Measurements from ENCODE around the gene TSC22D4.
A peak's percentile ranks its signal among the peaks of the same experiment; 100 is the strongest.

Gene TSC22D4

DNA sequence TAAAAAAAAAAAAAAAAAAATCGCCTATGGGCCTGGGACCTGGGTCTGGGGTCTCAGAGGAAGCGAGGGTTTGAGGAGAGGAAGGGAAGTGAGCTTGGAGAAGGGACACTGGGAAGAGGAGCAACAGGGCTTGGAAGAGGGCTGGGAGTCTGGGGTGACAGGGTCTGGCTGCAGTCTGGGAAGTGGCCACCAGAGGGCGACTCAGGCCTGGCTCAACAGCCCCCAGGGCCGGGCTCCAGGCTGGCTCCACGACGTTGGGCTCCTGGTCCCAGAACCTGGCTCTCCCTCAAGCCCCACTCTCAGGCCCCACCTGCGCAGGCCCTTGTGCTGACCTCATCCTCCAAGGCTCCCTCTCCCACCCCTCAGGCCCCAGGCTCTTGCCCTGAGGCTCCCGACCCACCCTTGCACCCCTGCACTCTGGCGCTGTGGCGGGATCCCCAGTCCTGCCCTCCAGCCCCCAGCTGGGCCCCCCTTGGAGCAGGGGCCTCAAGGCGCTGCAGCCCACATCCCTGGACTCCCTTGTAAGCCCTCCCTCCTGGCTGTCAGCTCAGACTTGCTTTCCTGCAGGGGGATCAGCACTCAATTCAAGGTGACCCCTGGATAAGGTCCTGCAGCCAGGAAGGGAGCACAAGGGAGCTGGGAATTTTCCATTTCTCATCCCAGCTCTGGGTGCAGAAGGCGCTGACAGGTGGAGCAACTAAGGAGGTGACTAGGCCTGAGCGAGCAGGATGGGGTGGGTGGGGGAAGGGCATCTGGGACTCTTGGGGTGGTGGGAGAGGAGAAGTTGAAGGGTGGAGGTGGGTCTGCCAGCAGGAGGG is 9.6 kb downstream of the TSC22D4 start:
- TF ChIP-seq, protein P1, sequence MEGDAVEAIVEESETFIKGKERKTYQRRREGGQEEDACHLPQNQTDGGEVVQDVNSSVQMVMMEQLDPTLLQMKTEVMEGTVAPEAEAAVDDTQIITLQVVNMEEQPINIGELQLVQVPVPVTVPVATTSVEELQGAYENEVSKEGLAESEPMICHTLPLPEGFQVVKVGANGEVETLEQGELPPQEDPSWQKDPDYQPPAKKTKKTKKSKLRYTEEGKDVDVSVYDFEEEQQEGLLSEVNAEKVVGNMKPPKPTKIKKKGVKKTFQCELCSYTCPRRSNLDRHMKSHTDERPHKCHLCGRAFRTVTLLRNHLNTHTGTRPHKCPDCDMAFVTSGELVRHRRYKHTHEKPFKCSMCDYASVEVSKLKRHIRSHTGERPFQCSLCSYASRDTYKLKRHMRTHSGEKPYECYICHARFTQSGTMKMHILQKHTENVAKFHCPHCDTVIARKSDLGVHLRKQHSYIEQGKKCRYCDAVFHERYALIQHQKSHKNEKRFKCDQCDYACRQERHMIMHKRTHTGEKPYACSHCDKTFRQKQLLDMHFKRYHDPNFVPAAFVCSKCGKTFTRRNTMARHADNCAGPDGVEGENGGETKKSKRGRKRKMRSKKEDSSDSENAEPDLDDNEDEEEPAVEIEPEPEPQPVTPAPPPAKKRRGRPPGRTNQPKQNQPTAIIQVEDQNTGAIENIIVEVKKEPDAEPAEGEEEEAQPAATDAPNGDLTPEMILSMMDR (IDR thresholded peaks at IDR 0.05): peak; percentile 91

DNA sequence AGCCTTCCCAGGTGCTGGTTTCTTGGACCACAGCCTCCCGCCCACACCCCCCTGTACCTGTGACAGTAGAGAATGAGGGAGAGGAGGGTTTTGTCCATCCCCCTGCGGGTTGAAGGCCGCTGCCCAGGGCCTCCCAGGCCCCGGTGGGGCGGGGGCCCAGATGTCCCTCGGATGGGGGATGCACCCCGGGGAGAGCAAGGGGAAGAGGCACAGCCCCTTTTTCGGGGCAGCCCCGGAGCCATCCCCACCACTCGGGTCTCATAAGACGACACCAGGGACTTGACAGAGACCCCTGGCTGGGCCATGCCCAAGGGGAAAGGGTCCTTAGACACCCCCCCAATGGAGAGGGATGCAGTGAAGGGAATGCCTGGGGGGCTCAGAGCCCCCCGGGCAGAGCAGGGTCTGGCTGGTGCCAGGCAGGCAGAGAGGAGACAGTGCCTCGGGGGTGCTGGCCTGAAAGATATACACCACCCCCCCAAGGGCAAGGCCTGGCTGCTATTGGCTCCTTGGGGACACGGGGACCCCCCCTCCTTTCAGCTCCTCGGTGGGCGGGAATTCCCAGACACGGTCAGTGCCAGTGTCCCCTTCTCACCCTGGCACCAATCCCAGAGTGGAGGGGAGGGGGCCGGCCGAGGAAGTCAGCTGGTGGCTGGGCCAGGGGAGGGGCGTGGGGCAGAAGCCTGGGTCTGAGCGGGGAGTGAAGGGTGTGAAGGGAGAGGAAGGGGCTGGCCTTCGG is 11.2 kb downstream of the TSC22D4 start:
- TF ChIP-seq, protein P1 (IDR thresholded peaks at IDR 0.05): no peak

DNA sequence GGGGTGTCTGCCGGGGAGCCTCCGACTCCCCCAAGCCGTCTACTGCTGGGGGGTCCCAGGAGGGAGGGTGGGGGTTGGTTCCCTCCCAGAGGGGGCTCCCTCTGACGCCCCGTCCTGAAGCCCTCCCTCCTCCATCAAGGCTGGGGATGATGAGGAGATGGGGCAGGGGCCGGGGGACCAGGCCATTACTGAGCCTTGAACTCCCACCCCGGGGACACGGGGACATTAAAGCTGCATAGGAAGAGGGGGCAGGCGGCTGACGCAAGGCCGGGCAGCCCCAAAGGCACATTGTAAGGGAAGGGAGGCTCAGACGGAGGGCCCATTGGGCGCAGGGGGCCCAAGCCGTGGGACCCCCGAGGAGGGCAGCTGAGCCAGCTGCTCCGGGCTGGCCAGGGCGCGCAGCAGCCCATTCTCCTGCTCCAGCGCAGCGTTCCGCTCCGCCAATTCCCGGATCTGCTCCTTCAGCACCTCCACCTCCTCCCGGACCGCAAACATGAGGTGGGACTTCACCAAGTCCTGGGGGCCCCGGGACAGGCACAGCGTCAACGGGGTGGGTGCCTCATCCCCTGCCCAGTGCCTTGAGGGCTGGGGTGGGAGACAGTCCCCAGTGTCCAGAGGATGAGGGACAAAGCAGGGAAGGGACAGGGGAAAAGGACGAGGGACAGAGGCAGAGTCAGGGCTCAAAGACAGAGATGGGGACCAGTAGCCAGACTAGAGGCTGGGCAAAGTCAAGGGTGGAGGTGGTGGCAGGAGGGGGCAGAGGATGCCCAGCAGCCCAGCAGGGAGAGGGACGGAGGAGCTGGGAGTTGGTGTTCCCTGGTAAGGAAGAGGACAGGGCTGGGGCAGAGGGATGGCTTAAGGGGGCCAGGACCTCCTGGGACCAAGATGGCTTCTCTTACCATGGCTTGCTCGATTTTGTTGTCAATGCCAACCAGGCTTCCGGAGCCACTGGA is 12.1 kb downstream of the TSC22D4 start:
- TF ChIP-seq, protein P1 (IDR thresholded peaks at IDR 0.05): no peak

DNA sequence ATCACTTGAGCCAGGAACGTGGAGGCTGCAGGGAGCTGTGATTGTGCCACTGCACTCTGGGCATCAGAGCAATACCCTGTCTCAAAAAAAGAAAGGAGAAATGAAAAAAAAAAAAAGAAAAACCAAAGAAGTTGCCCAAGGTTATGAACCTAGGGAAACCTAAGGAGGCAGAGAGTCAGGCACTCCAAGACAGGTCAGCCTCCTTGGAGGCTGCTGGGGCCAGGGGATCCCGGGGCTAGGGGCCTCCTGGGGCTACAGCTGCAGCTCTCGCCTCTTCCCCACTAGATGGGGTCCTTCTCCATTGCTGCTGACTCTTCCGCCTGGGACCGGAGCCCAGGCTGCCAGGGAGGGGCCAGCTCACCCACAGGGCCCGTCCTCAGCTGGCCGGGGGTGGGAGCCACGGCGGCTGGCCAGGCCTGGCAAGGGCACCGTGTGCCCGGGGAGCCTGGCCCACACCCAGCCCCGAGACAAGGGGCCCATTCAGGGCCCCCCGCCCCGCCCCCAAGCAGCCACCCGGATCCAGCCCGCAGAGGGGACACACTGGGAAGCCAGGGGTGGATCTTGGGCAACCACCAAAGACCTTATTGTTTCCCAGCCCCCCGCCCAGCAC is 13.2 kb downstream of the TSC22D4 start:
- TF ChIP-seq, protein P1 (IDR thresholded peaks at IDR 0.05): peak; percentile 56

DNA sequence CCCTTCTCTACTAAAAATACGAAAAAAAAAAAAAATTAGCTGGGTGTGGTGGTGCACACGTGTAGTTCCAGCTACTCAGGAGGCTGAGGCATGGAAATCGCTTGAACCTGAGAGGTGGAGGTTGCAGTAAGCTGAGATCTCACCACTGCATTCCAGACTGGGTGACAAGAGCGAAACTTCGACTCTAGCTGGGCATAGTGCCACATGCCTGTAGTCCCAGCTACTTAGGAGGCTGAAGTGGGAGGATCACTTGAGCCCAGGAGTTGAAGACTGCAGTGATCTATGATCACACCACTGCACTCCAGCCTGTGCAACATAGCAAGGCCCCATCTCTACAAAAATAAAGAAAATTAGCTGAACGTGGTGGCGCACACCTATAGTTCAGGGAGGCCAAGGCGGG is 13.7 kb downstream of the TSC22D4 start:
- TF ChIP-seq, protein P1 (IDR thresholded peaks at IDR 0.05): no peak

DNA sequence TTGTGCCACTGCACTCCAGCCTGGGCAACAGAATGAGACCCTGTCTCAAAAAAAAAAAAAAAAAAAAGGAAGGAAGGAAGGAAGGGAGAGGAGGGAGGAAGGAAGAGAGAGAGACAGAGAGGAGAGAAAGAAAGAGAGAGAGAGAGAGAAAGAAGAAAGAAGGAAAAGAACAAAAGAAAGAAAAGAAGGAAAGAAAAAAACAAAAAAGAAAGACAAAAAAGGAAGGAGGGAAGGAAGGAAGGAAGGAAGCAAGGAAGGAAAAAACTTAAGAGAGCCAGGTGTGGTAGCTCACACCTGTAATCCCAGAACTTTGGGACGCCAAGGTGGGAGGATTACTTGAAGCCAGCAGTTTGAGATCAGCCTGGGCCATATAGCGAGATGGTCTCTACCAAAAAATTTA is 14.2 kb downstream of the TSC22D4 start:
- TF ChIP-seq, protein P1 (IDR thresholded peaks at IDR 0.05): no peak

DNA sequence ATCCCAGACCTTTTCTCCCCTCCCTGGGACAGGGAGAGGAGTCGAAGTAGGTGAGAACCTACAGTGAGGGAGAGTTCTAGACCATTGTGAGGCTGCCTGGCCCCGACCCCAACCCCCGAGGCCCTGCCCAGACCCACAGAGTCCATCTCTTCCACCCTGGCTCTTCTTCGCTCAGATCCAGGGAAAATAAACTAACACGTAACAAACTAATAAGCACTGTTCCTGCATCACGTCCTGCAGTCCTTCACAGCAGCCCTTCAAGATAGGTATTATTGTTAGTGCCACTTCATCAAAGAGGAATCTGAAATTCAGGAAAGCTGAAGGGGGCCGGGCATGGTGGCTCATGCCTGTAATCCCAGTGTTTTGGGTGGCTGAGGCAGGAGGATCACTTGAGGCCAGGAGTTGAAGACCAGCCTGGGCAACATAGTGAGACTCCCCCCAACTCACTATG is 14.8 kb downstream of the TSC22D4 start, which contains the start of gene SPACDR:
TSS of gene SPACDR (minus strand) at position 51 of the 451 bp plus-strand sequence. CDS start 235 bp downstream, outside the sequence.
- TF ChIP-seq, protein P1 (IDR thresholded peaks at IDR 0.05): no peak

Measured in LNCAP (cell line).